DOHH2 (cell line): Measurements from ENCODE around the gene CCDC177.

Experiments
- H3F3A ChIP-seq: fragments of 200-600 bp; sonication (generic), shearing (Covaris generic); 2 replicates; pipeline ENCODE4 v1.6.0; 2016; ENCODE audit warnings: antibody characterized with exemption, mild to moderate bottlenecking; ENCODE audit not compliant: control insufficient read depth, insufficient read depth
- H3K27ac ChIP-seq: fragments of 200-600 bp; sonication (generic); 2 replicates; pipeline ENCODE4 v1.5.1; 2014; ENCODE audit warnings: low read depth, mild to moderate bottlenecking, low read length, moderate library complexity
- H3K27me3 ChIP-seq: fragments of 200-600 bp; sonication (generic); 2 replicates; pipeline ENCODE4 v1.6.1; 2014; ENCODE audit warnings: mild to moderate bottlenecking, low read length, mixed read lengths; ENCODE audit not compliant: control insufficient read depth
- H3K36me3 ChIP-seq: fragments of 200-600 bp; sonication (generic); 2 replicates; pipeline ENCODE4 v1.6.1; 2014; ENCODE audit warnings: mild to moderate bottlenecking, low read length, moderate library complexity, mixed read lengths; ENCODE audit not compliant: control insufficient read depth
- H3K4me1 ChIP-seq: fragments of 200-600 bp; sonication (generic); 2 replicates; pipeline ENCODE4 v1.6.1; 2014; ENCODE audit warnings: mild to moderate bottlenecking, low read length, mixed read lengths; ENCODE audit not compliant: control insufficient read depth
- H3K4me2 ChIP-seq: fragments of 200-600 bp; sonication (generic); 2 replicates; pipeline ENCODE4 v1.6.0; 2014; ENCODE audit warnings: mild to moderate bottlenecking, low read length, moderate library complexity
- H3K4me3 ChIP-seq: fragments of 200-600 bp; sonication (generic); 2 replicates; pipeline ENCODE4 v1.5.1; 2014; ENCODE audit warnings: mild to moderate bottlenecking, low read length, mixed read lengths
- H3K79me2 ChIP-seq: fragments of 200-600 bp; sonication (generic); 2 replicates; pipeline ENCODE4 v1.6.1; 2014; ENCODE audit warnings: mild to moderate bottlenecking, low read length, mixed read lengths; ENCODE audit not compliant: control insufficient read depth
- H3K9me2 ChIP-seq: fragments of 200-600 bp; sonication (generic); replicated peaks from 2 replicates; pipeline ENCODE4 v1.6.1; 2014; ENCODE audit warnings: mild to moderate bottlenecking, low read length, mixed read lengths; ENCODE audit not compliant: control insufficient read depth
- H3K9me3 ChIP-seq: fragments of 200-600 bp; sonication (generic); 2 replicates; pipeline ENCODE4 v1.6.1; 2014; ENCODE audit warnings: antibody characterized with exemption, low read length, mixed read lengths; ENCODE audit not compliant: control insufficient read depth, insufficient read depth
- H4K20me1 ChIP-seq: fragments of 200-600 bp; sonication (generic); 2 replicates; pipeline ENCODE4 v1.6.0; 2014; ENCODE audit warnings: low read depth, mild to moderate bottlenecking, antibody characterized with exemption, low read length, moderate library complexity; ENCODE audit not compliant: control insufficient read depth, insufficient read depth
- EZH2phosphoT487 ChIP-seq: fragments of 200-600 bp; sonication (generic); IDR thresholded peaks from 2 replicates; pipeline ENCODE4 v1.6.1; 2017; ENCODE audit warnings: borderline replicate concordance, mild to moderate bottlenecking, antibody characterized with exemption, low read length, moderate library complexity, mixed read lengths
- TF ChIP-seq, protein P1 (sequence below): fragments of 200-600 bp; sonication (generic); IDR thresholded peaks from one replicate; pipeline ENCODE4 v1.5.1; 2014; ENCODE audit warnings: antibody characterized with exemption, mild to moderate bottlenecking, low read depth, low read length; ENCODE audit not compliant: poor library complexity, severe bottlenecking

Gene CCDC177

DNA sequence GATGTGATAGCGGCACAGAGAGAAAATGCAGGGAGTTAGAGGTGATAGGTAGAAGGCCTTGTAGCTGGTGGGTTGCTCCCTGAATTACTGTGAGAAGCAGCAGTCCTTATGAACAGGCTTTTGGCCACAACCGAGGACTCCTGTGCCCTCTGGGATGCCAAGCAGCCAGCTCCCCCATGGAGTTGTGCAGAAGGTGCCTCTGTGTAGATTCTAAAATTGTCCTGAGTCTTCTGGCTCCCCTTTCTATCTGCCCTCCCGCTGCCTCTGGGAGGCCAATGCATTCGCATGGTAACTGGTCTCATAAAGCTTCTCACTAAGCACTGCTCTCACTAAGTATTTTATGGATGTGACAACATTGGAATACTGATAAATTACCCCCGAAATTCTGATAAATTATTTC is 20.7 kb upstream of the CCDC177 start:
- H3K4me1 ChIP-seq, result no peaks in the 10 kb centered on the region
- H3K79me2 ChIP-seq, result no peaks in the 10 kb centered on the region
- no peaks in the 10 kb centered on the region for H3K9me2 ChIP-seq
- H3K36me3 ChIP-seq, result no peaks in the 10 kb centered on the region
- H3K27ac ChIP-seq, result no peak overlapping the region
- H3K27me3 ChIP-seq, result peaks cover 4% of the 10 kb centered on the region; the same call in 1 of the 2 replicates
- H3K4me3 ChIP-seq, result no peak overlapping the region
- TF ChIP-seq, protein P1, sequence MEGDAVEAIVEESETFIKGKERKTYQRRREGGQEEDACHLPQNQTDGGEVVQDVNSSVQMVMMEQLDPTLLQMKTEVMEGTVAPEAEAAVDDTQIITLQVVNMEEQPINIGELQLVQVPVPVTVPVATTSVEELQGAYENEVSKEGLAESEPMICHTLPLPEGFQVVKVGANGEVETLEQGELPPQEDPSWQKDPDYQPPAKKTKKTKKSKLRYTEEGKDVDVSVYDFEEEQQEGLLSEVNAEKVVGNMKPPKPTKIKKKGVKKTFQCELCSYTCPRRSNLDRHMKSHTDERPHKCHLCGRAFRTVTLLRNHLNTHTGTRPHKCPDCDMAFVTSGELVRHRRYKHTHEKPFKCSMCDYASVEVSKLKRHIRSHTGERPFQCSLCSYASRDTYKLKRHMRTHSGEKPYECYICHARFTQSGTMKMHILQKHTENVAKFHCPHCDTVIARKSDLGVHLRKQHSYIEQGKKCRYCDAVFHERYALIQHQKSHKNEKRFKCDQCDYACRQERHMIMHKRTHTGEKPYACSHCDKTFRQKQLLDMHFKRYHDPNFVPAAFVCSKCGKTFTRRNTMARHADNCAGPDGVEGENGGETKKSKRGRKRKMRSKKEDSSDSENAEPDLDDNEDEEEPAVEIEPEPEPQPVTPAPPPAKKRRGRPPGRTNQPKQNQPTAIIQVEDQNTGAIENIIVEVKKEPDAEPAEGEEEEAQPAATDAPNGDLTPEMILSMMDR, result no peak
- no peak for TF ChIP-seq EZH2phosphoT487
- H3K4me2 ChIP-seq, result no peak overlapping the region
- H4K20me1 ChIP-seq, result no peaks in the 10 kb centered on the region
- H3F3A ChIP-seq, result no peaks in the 10 kb centered on the region
- no peaks in the 10 kb centered on the region for H3K9me3 ChIP-seq

DNA sequence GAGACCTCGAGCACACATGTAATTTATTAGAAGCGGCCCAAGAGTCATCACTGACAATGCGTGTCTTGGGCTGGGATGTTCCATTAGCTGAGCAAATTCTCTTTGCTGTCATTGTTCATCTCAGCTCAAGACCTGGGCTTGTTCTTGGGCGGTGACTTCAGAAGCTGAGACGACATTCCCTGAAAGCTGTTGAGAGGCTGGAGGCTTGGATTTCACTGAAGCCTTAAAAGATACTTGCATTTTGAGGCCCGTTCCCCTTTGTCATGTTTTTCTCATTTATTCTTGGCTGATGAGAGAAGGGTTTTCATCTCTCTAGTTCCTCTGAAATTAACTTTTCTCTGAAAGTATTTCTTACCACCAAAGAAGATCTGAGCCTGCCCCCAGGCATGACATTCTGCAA is 20.2 kb upstream of the CCDC177 start:
- Histone ChIP-seq H4K20me1 (no peaks in the 10 kb centered on the region), H3K79me2 (no peaks in the 10 kb centered on the region), H3K9me3 (no peaks in the 10 kb centered on the region), H3K4me2 (no peak overlapping the region), H3K4me1 (no peaks in the 10 kb centered on the region), H3K27me3 (peaks cover 4% of the 10 kb centered on the region; the same call in 1 of the 2 replicates), H3F3A (no peaks in the 10 kb centered on the region), H3K27ac (no peak overlapping the region), H3K9me2 (no peaks in the 10 kb centered on the region), H3K36me3 (no peaks in the 10 kb centered on the region), H3K4me3 (no peak overlapping the region)
- TF ChIP-seq, protein P1, result no peak
- TF ChIP-seq EZH2phosphoT487, result no peak

DNA sequence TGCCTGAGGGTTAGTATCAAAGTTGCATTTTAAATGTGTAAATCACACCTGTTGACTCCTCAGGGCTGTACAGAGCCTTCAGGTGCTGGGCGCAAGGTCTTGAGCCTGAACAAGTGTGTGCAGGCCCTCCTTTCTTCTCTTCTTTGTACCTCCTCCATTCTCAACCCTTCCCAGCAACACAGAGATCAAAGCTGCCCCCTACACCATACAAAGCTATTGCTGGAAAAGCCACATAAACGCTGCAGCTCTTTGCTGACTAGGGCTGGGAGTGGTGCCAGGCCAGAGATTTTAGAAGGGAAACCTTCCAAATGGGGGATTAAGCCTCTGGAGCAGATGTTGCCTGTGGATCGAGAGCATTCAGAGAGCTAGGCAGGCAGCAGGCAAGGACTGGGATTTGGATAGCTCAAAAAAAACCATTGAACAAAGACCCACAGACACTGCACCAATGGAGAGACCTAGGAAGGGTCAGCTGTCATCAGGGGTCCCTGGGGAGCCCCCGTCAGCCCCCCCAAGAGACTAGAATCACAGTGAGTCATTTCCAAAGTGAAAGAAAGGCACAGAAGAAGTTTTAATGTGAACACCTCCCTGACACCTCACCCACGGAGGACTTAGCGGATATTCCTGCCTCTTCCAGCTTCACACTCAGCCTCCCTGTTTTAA is 18.5 kb upstream of the CCDC177 start:
- no peaks in the 10 kb centered on the region for H3K9me2 ChIP-seq
- H3K4me1 ChIP-seq, result no peaks in the 10 kb centered on the region
- peaks cover 10% of the 10 kb centered on the region for H3K27me3 ChIP-seq
- no peaks in the 10 kb centered on the region for H3F3A ChIP-seq
- H3K9me3 ChIP-seq, result no peaks in the 10 kb centered on the region
- TF ChIP-seq, protein P1, result no peak
- no peak for TF ChIP-seq EZH2phosphoT487
- no peaks in the 10 kb centered on the region for H4K20me1 ChIP-seq
- H3K4me3 ChIP-seq, result no peak overlapping the region
- no peak overlapping the region for H3K4me2 ChIP-seq
- no peaks in the 10 kb centered on the region for H3K79me2 ChIP-seq
- no peaks in the 10 kb centered on the region for H3K36me3 ChIP-seq
- no peak overlapping the region for H3K27ac ChIP-seq
